ENCODE results near the gene CSMD2.
A peak's percentile ranks its signal among the peaks of the same experiment; 100 is the strongest.

CSMD2 gene

GRCh38 chr1:33948291-33948690, 216.7 kb downstream of the CSMD2 start:
- Histone ChIP-seq H3K4me3 (ENCODE audit: insufficient read depth in 1 of 2, low read depth in 1 of 2, low read length in 2 of 2) (no peak overlapping the region), H3K23ac (ENCODE audit: low read length in 2 of 2) (no peak overlapping the region), H3K4me1 (ENCODE audit: control insufficient read depth, insufficient read depth, low read depth, low read length) (no peaks in the 10 kb centered on the region), H2BK120ac (ENCODE audit: low read depth, low read length) (no peak overlapping the region), H3K27me3 (ENCODE audit: control insufficient read depth in 1 of 2, insufficient read depth in 1 of 2, low read length in 2 of 2) (no peaks in the 10 kb centered on the region), H2BK12ac (ENCODE audit: low read length in 2 of 2) (no peak overlapping the region), H3K27ac (ENCODE audit: low read length, poor library complexity, severe bottlenecking) (no peak overlapping the region), H4K91ac (ENCODE audit: low read length) (no peak overlapping the region), H3K18ac (ENCODE audit: low read depth in 1 of 2, low read length in 2 of 2) (no peak overlapping the region), H3K9ac (ENCODE audit: low read length) (no peak overlapping the region), H3K14ac (ENCODE audit: low read length in 2 of 2) (no peak overlapping the region), H3K36me3 (ENCODE audit: control insufficient read depth in 1 of 2, insufficient read depth in 2 of 2, low read depth in 1 of 2, low read length in 2 of 2) (no peaks in the 10 kb centered on the region), H2AK5ac (ENCODE audit: low read length, severe bottlenecking) (no peak overlapping the region), H3K9me3 (ENCODE audit: control insufficient read depth, low read length) (no peaks in the 10 kb centered on the region), H4K8ac (ENCODE audit: low read length) (no peak overlapping the region), H3K79me1 (replicated peaks; ENCODE audit: low read length, poor library complexity, severe bottlenecking) (no peaks in the 10 kb centered on the region), H3K4me2 (ENCODE audit: low read length, poor library complexity, severe bottlenecking) (no peak overlapping the region), H2BK5ac (ENCODE audit: low read depth, low read length, poor library complexity, severe bottlenecking) (no peak overlapping the region), H2AFZ (ENCODE audit: low read depth, low read length) (no peak overlapping the region), H2BK15ac (ENCODE audit: low read depth, poor library complexity, severe bottlenecking) (no peak overlapping the region), H3K4ac (ENCODE audit: low read depth in 1 of 2, low read length in 2 of 2) (no peak overlapping the region)
- 75% methylated on average over 3 of the region's 3 CpGs for WGBS
- no peak for DNase-seq

DNA sequence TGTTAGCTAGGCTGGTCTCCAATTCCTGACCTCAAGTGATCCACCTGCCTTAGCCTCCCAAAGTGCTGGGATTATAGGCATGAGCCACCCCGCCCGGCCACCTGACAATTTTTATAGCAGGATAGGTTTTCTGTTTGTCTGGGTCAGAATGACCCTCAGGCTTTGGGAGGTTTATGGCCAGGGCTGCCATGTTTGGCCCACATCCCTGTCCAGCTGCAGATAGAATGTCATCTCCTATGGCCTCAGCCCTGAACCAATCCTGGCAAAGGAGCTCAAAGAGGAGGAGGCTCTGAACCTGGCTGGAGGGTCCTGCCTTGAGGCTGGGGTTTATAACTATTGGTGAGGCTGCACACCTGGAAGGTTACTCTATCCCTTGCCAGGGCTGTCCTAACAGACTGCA, 218.2 kb downstream of the CSMD2 start:
- Histone ChIP-seq H2BK120ac (ENCODE audit: low read depth, low read length) (no peak overlapping the region), H3K9me3 (ENCODE audit: control insufficient read depth, low read length) (no peaks in the 10 kb centered on the region), H3K27ac (ENCODE audit: low read length, poor library complexity, severe bottlenecking) (no peak overlapping the region), H4K8ac (ENCODE audit: low read length) (no peak overlapping the region), H2AK5ac (ENCODE audit: low read length, severe bottlenecking) (no peak overlapping the region), H2BK15ac (ENCODE audit: low read depth, poor library complexity, severe bottlenecking) (no peak overlapping the region), H3K18ac (ENCODE audit: low read depth in 1 of 2, low read length in 2 of 2) (no peak overlapping the region), H3K4me2 (ENCODE audit: low read length, poor library complexity, severe bottlenecking) (no peak overlapping the region), H2AFZ (ENCODE audit: low read depth, low read length) (no peak overlapping the region), H3K4me3 (ENCODE audit: insufficient read depth in 1 of 2, low read depth in 1 of 2, low read length in 2 of 2) (no peak overlapping the region), H2BK5ac (ENCODE audit: low read depth, low read length, poor library complexity, severe bottlenecking) (no peak overlapping the region), H2BK12ac (ENCODE audit: low read length in 2 of 2) (no peak overlapping the region), H3K14ac (ENCODE audit: low read length in 2 of 2) (no peak overlapping the region), H4K91ac (ENCODE audit: low read length) (no peak overlapping the region), H3K4ac (ENCODE audit: low read depth in 1 of 2, low read length in 2 of 2) (no peak overlapping the region), H3K9ac (ENCODE audit: low read length) (no peak overlapping the region), H3K27me3 (ENCODE audit: control insufficient read depth in 1 of 2, insufficient read depth in 1 of 2, low read length in 2 of 2) (no peaks in the 10 kb centered on the region), H3K4me1 (ENCODE audit: control insufficient read depth, insufficient read depth, low read depth, low read length) (no peaks in the 10 kb centered on the region), H3K23ac (ENCODE audit: low read length in 2 of 2) (no peak overlapping the region), H3K79me1 (replicated peaks; ENCODE audit: low read length, poor library complexity, severe bottlenecking) (no peaks in the 10 kb centered on the region), H3K36me3 (ENCODE audit: control insufficient read depth in 1 of 2, insufficient read depth in 2 of 2, low read depth in 1 of 2, low read length in 2 of 2) (no peaks in the 10 kb centered on the region)
- DNase-seq: no peak
- 100% methylated on average over 2 of the region's 2 CpGs for WGBS

DNA sequence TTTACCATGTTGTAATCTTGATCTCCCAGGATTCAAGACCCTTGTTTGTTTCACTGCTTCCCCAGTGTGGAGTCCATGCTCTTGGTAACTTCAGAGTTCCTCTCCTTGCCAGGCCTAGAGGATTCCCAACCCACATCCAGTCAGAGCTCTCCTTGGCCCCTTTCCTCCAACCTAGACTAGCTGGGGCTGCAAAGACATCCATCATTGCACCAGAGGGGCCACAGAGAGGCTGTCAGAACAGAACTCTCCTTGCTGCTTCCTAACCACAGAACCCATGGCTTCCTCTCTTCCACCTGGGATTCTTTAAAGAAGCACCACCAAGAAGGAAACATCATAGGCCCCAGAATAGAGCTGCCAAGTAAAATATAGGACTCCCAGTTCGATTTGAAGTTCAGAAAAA, 220.2 kb downstream of the CSMD2 start:
- no CpG with 5 or more reads among the region's 1 CpG for WGBS
- no peak overlapping the region for H2AFZ ChIP-seq (ENCODE audit: low read depth, low read length)
- no peak overlapping the region for H3K4ac ChIP-seq (ENCODE audit: low read depth in 1 of 2, low read length in 2 of 2)

DNA sequence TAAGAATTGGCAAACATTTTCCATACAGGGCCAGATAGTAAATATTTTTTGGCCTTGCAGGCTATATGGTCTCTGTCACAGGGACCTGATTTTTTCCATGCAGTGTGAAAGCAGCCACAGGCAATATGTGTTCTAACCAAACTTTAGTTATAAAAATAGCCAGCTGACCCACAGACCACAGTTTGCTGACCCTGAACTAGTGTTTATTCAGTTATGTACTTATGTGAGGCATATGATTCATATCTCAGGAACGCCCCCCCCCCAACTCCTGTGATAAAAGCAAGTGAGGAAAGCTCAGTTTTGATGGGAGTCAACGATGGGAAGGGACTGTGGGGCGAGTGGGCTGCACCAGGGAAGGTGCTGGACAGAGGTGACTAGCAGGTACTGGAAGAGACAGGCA, 221.1 kb downstream of the CSMD2 start:
- Histone ChIP-seq H2AK5ac (ENCODE audit: low read length, severe bottlenecking) (no peak overlapping the region), H3K18ac (ENCODE audit: low read depth in 1 of 2, low read length in 2 of 2) (no peak overlapping the region), H3K4me3 (ENCODE audit: insufficient read depth in 1 of 2, low read depth in 1 of 2, low read length in 2 of 2) (no peak overlapping the region), H3K36me3 (ENCODE audit: control insufficient read depth in 1 of 2, insufficient read depth in 2 of 2, low read depth in 1 of 2, low read length in 2 of 2) (no peaks in the 10 kb centered on the region), H3K79me1 (replicated peaks; ENCODE audit: low read length, poor library complexity, severe bottlenecking) (no peaks in the 10 kb centered on the region), H3K4me2 (ENCODE audit: low read length, poor library complexity, severe bottlenecking) (no peak overlapping the region), H3K9me3 (ENCODE audit: control insufficient read depth, low read length) (no peaks in the 10 kb centered on the region), H4K91ac (ENCODE audit: low read length) (no peak overlapping the region), H4K8ac (ENCODE audit: low read length) (no peak overlapping the region), H2BK12ac (ENCODE audit: low read length in 2 of 2) (no peak overlapping the region), H3K23ac (ENCODE audit: low read length in 2 of 2) (no peak overlapping the region), H3K27me3 (ENCODE audit: control insufficient read depth in 1 of 2, insufficient read depth in 1 of 2, low read length in 2 of 2) (no peaks in the 10 kb centered on the region), H2BK120ac (ENCODE audit: low read depth, low read length) (no peak overlapping the region), H3K4ac (ENCODE audit: low read depth in 1 of 2, low read length in 2 of 2) (no peak overlapping the region), H3K9ac (ENCODE audit: low read length) (no peak overlapping the region), H2BK5ac (ENCODE audit: low read depth, low read length, poor library complexity, severe bottlenecking) (no peak overlapping the region), H3K14ac (ENCODE audit: low read length in 2 of 2) (no peak overlapping the region), H3K4me1 (ENCODE audit: control insufficient read depth, insufficient read depth, low read depth, low read length) (no peaks in the 10 kb centered on the region), H3K27ac (ENCODE audit: low read length, poor library complexity, severe bottlenecking) (no peak overlapping the region), H2AFZ (ENCODE audit: low read depth, low read length) (no peak overlapping the region), H2BK15ac (ENCODE audit: low read depth, poor library complexity, severe bottlenecking) (no peak overlapping the region)
- WGBS: 27% methylated on average over 2 of the region's 3 CpGs
- DNase-seq: peak; percentile 14

More for the DNA sequence above, 220.2 kb downstream of the CSMD2 start:
- Histone ChIP-seq H3K36me3 (ENCODE audit: control insufficient read depth in 1 of 2, insufficient read depth in 2 of 2, low read depth in 1 of 2, low read length in 2 of 2) (no peaks in the 10 kb centered on the region), H3K4me2 (ENCODE audit: low read length, poor library complexity, severe bottlenecking) (no peak overlapping the region), H2BK15ac (ENCODE audit: low read depth, poor library complexity, severe bottlenecking) (no peak overlapping the region), H2BK12ac (ENCODE audit: low read length in 2 of 2) (no peak overlapping the region), H3K4me3 (ENCODE audit: insufficient read depth in 1 of 2, low read depth in 1 of 2, low read length in 2 of 2) (no peak overlapping the region), H3K23ac (ENCODE audit: low read length in 2 of 2) (no peak overlapping the region), H3K14ac (ENCODE audit: low read length in 2 of 2) (no peak overlapping the region), H2BK120ac (ENCODE audit: low read depth, low read length) (no peak overlapping the region), H3K4me1 (ENCODE audit: control insufficient read depth, insufficient read depth, low read depth, low read length) (no peaks in the 10 kb centered on the region), H4K8ac (ENCODE audit: low read length) (no peak overlapping the region), H2AK5ac (ENCODE audit: low read length, severe bottlenecking) (no peak overlapping the region), H3K27ac (ENCODE audit: low read length, poor library complexity, severe bottlenecking) (no peak overlapping the region), H3K27me3 (ENCODE audit: control insufficient read depth in 1 of 2, insufficient read depth in 1 of 2, low read length in 2 of 2) (no peaks in the 10 kb centered on the region), H3K9me3 (ENCODE audit: control insufficient read depth, low read length) (no peaks in the 10 kb centered on the region), H3K9ac (ENCODE audit: low read length) (no peak overlapping the region), H3K79me1 (replicated peaks; ENCODE audit: low read length, poor library complexity, severe bottlenecking) (no peaks in the 10 kb centered on the region), H2BK5ac (ENCODE audit: low read depth, low read length, poor library complexity, severe bottlenecking) (no peak overlapping the region), H3K18ac (ENCODE audit: low read depth in 1 of 2, low read length in 2 of 2) (no peak overlapping the region), H4K91ac (ENCODE audit: low read length) (no peak overlapping the region)
- DNase-seq: no peak
